CD8-positive, alpha-beta memory T cell (primary cell): ENCODE data around the gene EPM2A. TPM values are rescaled to one million over a fixed set of nuclear protein-coding genes. Genes with fewer than 3 reads are reported as not detected.

Source experiments
- CTCF ChIA-PET: fragments of 350-600 bp; sonication (Branson Sonifier 250); formaldehyde crosslinking; loops from one replicate; lab custom pipeline; 2021; ENCODE audit warnings: antibody characterized with exemption; lab: Charles Lee
- POLR2A ChIA-PET: fragments of 350-600 bp; sonication (Branson Sonifier 250); formaldehyde crosslinking; loops from one replicate; lab custom pipeline; 2021; ENCODE audit warnings: antibody characterized with exemption; lab: Charles Lee
- DNase-seq, 5 donors: peaks; one replicate each; pipeline versions ENCODE4 v3.0.0 to v3.0.0-alpha.2; 2020 to 2022; ENCODE audit warnings: mixed read lengths in 1 of 5
- H3K27ac ChIP-seq: one replicate; pipeline ENCODE4 v1.7.0; 2013; ENCODE audit warnings: low read depth, mild to moderate bottlenecking, low read length, moderate library complexity
- H3K27me3 ChIP-seq: 2 replicates; pipeline ENCODE4 v1.7.0; 2013; ENCODE audit warnings: low read length, mild to moderate bottlenecking; ENCODE audit not compliant: insufficient read depth, poor library complexity, severe bottlenecking
- H3K36me3 ChIP-seq: 2 replicates; pipeline ENCODE4 v1.7.0; 2013; ENCODE audit warnings: mild to moderate bottlenecking, low read length, moderate library complexity; ENCODE audit not compliant: insufficient read depth
- H3K4me1 ChIP-seq: 2 replicates; pipeline ENCODE4 v1.7.0; 2013; ENCODE audit warnings: mild to moderate bottlenecking, low read length, moderate library complexity; ENCODE audit not compliant: insufficient read depth
- H3K4me3 ChIP-seq: 2 replicates; pipeline ENCODE4 v1.7.0; 2013; ENCODE audit warnings: mild to moderate bottlenecking, low read length
- H3K9me3 ChIP-seq: 2 replicates; pipeline ENCODE4 v1.7.0; 2013; ENCODE audit warnings: mild to moderate bottlenecking, low read length
- H3K27ac Mint-ChIP-seq, 8 donors: one replicate each; pipeline ENCODE4 v1.8.0; 2020 to 2021; ENCODE audit warnings: mixed read lengths in 8 of 8, mild to moderate bottlenecking in 6 of 8, inconsistent platforms in 3 of 8, moderate library complexity in 3 of 8
- H3K27me3 Mint-ChIP-seq, 2 donors: one replicate each; pipeline ENCODE4 v1.8.0; 2020 to 2021; ENCODE audit warnings: mixed read lengths in 2 of 2, mild to moderate bottlenecking in 1 of 2, moderate library complexity in 1 of 2
- H3K36me3 Mint-ChIP-seq, 3 donors: one replicate each; pipeline ENCODE4 v1.8.0; 2020 to 2021; ENCODE audit warnings: mixed read lengths in 3 of 3, inconsistent platforms in 1 of 3, mild to moderate bottlenecking in 1 of 3
- H3K4me1 Mint-ChIP-seq, 3 donors: one replicate each; pipeline ENCODE4 v1.8.0; 2020 to 2021; ENCODE audit warnings: mixed read lengths in 3 of 3, inconsistent platforms in 1 of 3, mild to moderate bottlenecking in 1 of 3
- H3K4me3 Mint-ChIP-seq, 7 donors: one replicate each; pipeline ENCODE4 v1.8.0; 2020 to 2021; ENCODE audit warnings: mixed read lengths in 7 of 7, mild to moderate bottlenecking in 6 of 7, moderate library complexity in 4 of 7, inconsistent platforms in 2 of 7
- H3K9me3 Mint-ChIP-seq, 5 donors: one replicate each; pipeline ENCODE4 v1.8.0; 2020 to 2022; ENCODE audit warnings: mixed read lengths in 5 of 5, mild to moderate bottlenecking in 3 of 5, moderate library complexity in 2 of 5, inconsistent platforms in 1 of 5
- polyA plus RNA-seq: library from polyadenylated mRNA; unstranded; fragments of 300-500 nt; fragmentation: Illumina TruSeq; gene quantifications from one replicate; pipeline ENCODE4 v1.2.3, GENCODE V29; 2021
- total RNA-seq, 2 experiments: library from RNA; stranded (reverse); gene quantifications; one replicate each; pipeline ENCODE4 v1.2.3, GENCODE V29; 2021

The EPM2A gene
- total and polyA plus RNA-seq, 3 experiments from 2014 or later, result 6.0 to 8.5 (median 7.5) TPM

DNA sequence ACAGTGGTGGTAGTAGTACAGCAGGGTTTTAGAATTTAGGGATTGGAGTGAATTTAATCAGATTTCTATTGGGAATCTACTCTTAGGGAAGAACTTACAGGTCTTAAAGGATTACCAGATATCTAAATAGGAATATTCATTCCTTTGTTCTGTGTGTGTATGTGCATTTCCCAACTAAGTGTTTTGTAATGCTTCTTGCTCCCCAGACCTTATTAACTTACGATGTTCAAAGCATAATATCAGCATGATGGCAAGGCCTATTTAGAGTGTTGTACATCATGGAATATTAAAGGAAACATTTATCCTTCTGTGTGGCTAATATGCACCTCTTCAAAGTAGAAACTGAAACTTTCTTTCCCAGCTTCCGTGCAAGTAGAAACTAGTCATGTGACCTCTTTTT lies 133.9 kb downstream of the EPM2A start:
- no peaks in the 10 kb centered on the region for H3K36me3 ChIP-seq
- ChIA-PET POLR2A (no interaction called here), CTCF (no interaction called here)
- H3K4me1 ChIP-seq, result no peaks in the 10 kb centered on the region
- Mint-ChIP-seq H3K9me3 (peaks cover 0 to 8% (median 0%) of the 10 kb centered on the region in 5 donors), H3K4me1 (no peaks in the 10 kb centered on the region), H3K27me3 (peaks cover 6 to 20% of the 10 kb centered on the region in 2 donors), H3K36me3 (no peaks in the 10 kb centered on the region), H3K4me3 (no peak overlapping the region), H3K27ac (no peak overlapping the region)
- H3K4me3 ChIP-seq, result no peak overlapping the region
- H3K9me3 ChIP-seq, result no peaks in the 10 kb centered on the region
- DNase-seq, result no peak
- no peaks in the 10 kb centered on the region for H3K27me3 ChIP-seq
- no peak overlapping the region for H3K27ac ChIP-seq

- Histone ChIP-seq H3K4me1 (no peaks in the 10 kb centered on the region), H3K36me3 (no peaks in the 10 kb centered on the region), H3K4me3 (no peak overlapping the region), H3K27ac (no peak overlapping the region), H3K27me3 (no peaks in the 10 kb centered on the region), H3K9me3 (no peaks in the 10 kb centered on the region)
- Mint-ChIP-seq H3K27ac (no peak overlapping the region), H3K27me3 (peaks cover 6 to 20% of the 10 kb centered on the region in 2 donors), H3K4me1 (no peaks in the 10 kb centered on the region), H3K36me3 (no peaks in the 10 kb centered on the region), H3K9me3 (peaks cover 0 to 8% (median 0%) of the 10 kb centered on the region in 5 donors), H3K4me3 (no peak overlapping the region)
- DNase-seq, result no peak
- POLR2A ChIA-PET, result no interaction called here
- CTCF ChIA-PET, result no interaction called here
These were observed 135.0 kb downstream of the EPM2A start for GRCh38 chr6:145600299-145600698.

DNA sequence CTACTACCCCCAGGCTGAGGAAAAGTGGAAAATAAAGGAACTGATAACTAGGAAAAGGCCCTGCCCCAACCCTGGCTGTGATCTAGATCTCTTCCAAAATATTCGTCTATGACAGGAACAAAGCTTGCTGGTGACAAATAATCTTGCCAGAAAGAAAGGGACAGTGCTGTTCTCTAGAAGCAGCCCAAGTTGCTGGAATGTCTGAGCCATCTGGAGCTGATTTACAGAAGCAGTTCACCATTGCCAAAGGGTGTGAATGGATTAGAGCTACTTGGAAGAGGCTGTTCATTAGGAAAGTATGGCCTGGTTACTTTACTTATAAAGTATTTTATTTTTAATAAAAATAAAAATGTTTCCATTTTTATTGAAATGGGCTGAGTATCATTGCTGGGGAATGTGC lies 146.3 kb downstream of the EPM2A start:
- no peaks in the 10 kb centered on the region for H3K4me1 ChIP-seq
- H3K36me3 Mint-ChIP-seq, result no peaks in the 10 kb centered on the region
- H3K36me3 ChIP-seq, result no peaks in the 10 kb centered on the region
- H3K4me1 Mint-ChIP-seq, result no peaks in the 10 kb centered on the region
- H3K4me3 ChIP-seq, result no peak overlapping the region
- peaks cover 0 to 12% (median 3%) of the 10 kb centered on the region in 5 donors for H3K9me3 Mint-ChIP-seq
- no peak for DNase-seq
- H3K4me3 Mint-ChIP-seq, result no peak overlapping the region
- H3K9me3 ChIP-seq, result no peaks in the 10 kb centered on the region
- CTCF ChIA-PET, result no interaction called here
- H3K27ac ChIP-seq, result no peak overlapping the region
- no peaks in the 10 kb centered on the region for H3K27me3 ChIP-seq
- POLR2A ChIA-PET, result no interaction called here
- H3K27me3 Mint-ChIP-seq, result peaks cover 5 to 16% of the 10 kb centered on the region in 2 donors
- H3K27ac Mint-ChIP-seq, result no peak overlapping the region

GRCh38 chr6:145587334-145587733 lies 148.0 kb downstream of the EPM2A start:
- H3K4me3 ChIP-seq, result no peak overlapping the region
- no peaks in the 10 kb centered on the region for H3K9me3 ChIP-seq
- H3K4me3 Mint-ChIP-seq, result no peak overlapping the region
- no peaks in the 10 kb centered on the region for H3K27me3 ChIP-seq
- peaks cover 5 to 19% of the 10 kb centered on the region in 2 donors for H3K27me3 Mint-ChIP-seq
- ChIA-PET POLR2A (no interaction called here), CTCF (no interaction called here)
- no peaks in the 10 kb centered on the region for H3K4me1 Mint-ChIP-seq
- peaks cover 0 to 12% (median 5%) of the 10 kb centered on the region in 5 donors for H3K9me3 Mint-ChIP-seq
- no peak overlapping the region for H3K27ac Mint-ChIP-seq
- H3K27ac ChIP-seq, result no peak overlapping the region
- no peaks in the 10 kb centered on the region for H3K4me1 ChIP-seq
- H3K36me3 ChIP-seq, result no peaks in the 10 kb centered on the region
- DNase-seq, result no peak
- no peaks in the 10 kb centered on the region for H3K36me3 Mint-ChIP-seq

DNA sequence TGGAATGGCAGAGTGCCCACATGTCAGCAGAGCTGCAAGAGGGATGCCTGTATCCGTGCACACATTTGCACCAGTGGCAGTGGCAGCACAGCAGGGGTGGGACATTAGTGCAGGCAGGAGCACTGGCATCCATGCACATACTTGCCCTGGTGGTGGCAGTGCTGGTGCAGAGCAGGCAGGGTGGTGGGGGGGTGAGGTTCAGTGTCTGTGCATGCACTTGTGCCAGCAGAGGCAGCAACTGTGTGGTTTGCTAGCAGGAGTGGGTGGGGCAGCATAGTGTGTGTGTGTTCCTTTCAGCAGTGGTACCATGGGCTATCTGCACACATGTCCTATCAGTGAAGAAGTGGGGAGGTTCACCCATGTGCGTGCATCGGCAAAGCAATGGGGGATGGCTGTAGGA lies 151.6 kb downstream of the EPM2A start:
- H3K4me1 ChIP-seq, result no peaks in the 10 kb centered on the region
- H3K27ac ChIP-seq, result no peak overlapping the region
- no peak overlapping the region for H3K27ac Mint-ChIP-seq
- no peak overlapping the region for H3K4me3 Mint-ChIP-seq
- peaks cover 4 to 19% of the 10 kb centered on the region in 2 donors for H3K27me3 Mint-ChIP-seq
- H3K9me3 ChIP-seq, result no peaks in the 10 kb centered on the region
- ChIA-PET POLR2A (no interaction called here), CTCF (no interaction called here)
- no peaks in the 10 kb centered on the region for H3K36me3 Mint-ChIP-seq
- no peaks in the 10 kb centered on the region for H3K27me3 ChIP-seq
- H3K4me1 Mint-ChIP-seq, result no peaks in the 10 kb centered on the region
- no peak for DNase-seq
- no peaks in the 10 kb centered on the region for H3K36me3 ChIP-seq
- no peak overlapping the region for H3K4me3 ChIP-seq
- peaks cover 3 to 12% (median 6%) of the 10 kb centered on the region in 5 donors for H3K9me3 Mint-ChIP-seq

Other genes starting within 250 kb of the EPM2A start
- 1 to 10 TPM; 7.9 to 8.4 TPM for gene FBXO30, start 79.3 kb upstream of the EPM2A start, total RNA-seq
- gene FBXO30, start 79.3 kb upstream of the EPM2A start, polyA plus RNA-seq, result 1.5 TPM
- gene SHPRH, start 228.8 kb upstream of the EPM2A start, total RNA-seq, result 10 to 100 TPM; 13.4 to 15.0 TPM
- 8.1 TPM for gene SHPRH, start 228.8 kb upstream of the EPM2A start, polyA plus RNA-seq